Heart left ventricle (tissue), 16 donors: Measurements from ENCODE around the gene ALCAM. TPM values are rescaled to one million over a fixed set of nuclear protein-coding genes. Genes with fewer than 3 reads are reported as not detected.

Source experiments
- ATAC-seq, 4 donors: fragments of 200-7000 bp; cut with Tn5 transposase; one replicate each; pipeline ENCODE4 v1.9.1; 2020 to 2022; ENCODE audit warnings: moderate library complexity in 4 of 4, mild to moderate bottlenecking in 3 of 4, moderate number of reproducible peaks in 1 of 4
- DNase-seq, 5 donors: peaks; one replicate each; pipeline ENCODE4 v3.0.0-alpha.2; 2020
- H3K27ac ChIP-seq, 12 donors: fragments of 200-600 bp; sonication (generic) in 4 of 12; one replicate each; pipeline versions ENCODE4 v1.5.0 to v1.8.0; 2016 to 2022; ENCODE audit warnings: mild to moderate bottlenecking in 2 of 12
- H3K27me3 ChIP-seq, 9 donors: fragments of 200-600 bp; sonication (generic) in 2 of 9; one replicate each; pipeline versions ENCODE4 v1.5.1 to v1.8.0; 2016 to 2022; ENCODE audit warnings: mild to moderate bottlenecking in 3 of 9
- H3K36me3 ChIP-seq, 9 donors: fragments of 200-600 bp; sonication (generic) in 2 of 9; one replicate each; pipeline versions ENCODE4 v1.5.0 to v1.8.0; 2018 to 2022; ENCODE audit warnings: mild to moderate bottlenecking in 2 of 9
- H3K4me1 ChIP-seq, 12 donors: fragments of 200-600 bp; sonication (generic) in 4 of 12; one replicate each; pipeline versions ENCODE4 v1.5.0 to v1.8.0; 2016 to 2022; ENCODE audit warnings: mild to moderate bottlenecking in 3 of 12
- H3K4me3 ChIP-seq, 12 donors: fragments of 200-600 bp; sonication (generic) in 4 of 12; one replicate each; pipeline versions ENCODE4 v1.5.0 to v1.8.0; 2017 to 2022; ENCODE audit warnings: mild to moderate bottlenecking in 9 of 12, moderate library complexity in 4 of 12
- H3K9me3 ChIP-seq, 12 donors: fragments of 200-600 bp; sonication (generic) in 4 of 12; one replicate each; pipeline versions ENCODE4 v1.5.0 to v1.8.0; 2016 to 2022; ENCODE audit warnings: mild to moderate bottlenecking in 1 of 12
- POLR2A ChIP-seq, 2 donors: fragments of 450-650 bp; IDR thresholded peaks; one replicate each; pipeline ENCODE4 v1.6.1; 2017; ENCODE audit warnings: antibody characterized with exemption in 2 of 2, mild to moderate bottlenecking in 2 of 2, moderate library complexity in 2 of 2
- WGBS, 4 donors: extraction: QIAGEN DNeasy Blood & Tissue Kit in 2 of 4; methylation state at CpG; one replicate each; pipeline versions ENCODE4 v1.1.5 to v1.1.7; 2013 to 2018; 5-methylcytosine and 5-hydroxymethylcytosine counted together
- intact Hi-C, 10 donors: fragments of 100-400 bp; cut with DNase I; formaldehyde crosslinking; loops; one replicate each; pipeline versions ENCODE4 v1.11.1 to v1.14.2; 2022
- polyA plus RNA-seq, 2 donors: library from polyadenylated mRNA; stranded (reverse); fragments of 200-250 nt; gene quantifications; one replicate each; pipeline ENCODE4 v1.2.3, GENCODE V29; 2013
- total RNA-seq, 9 donors: library from RNA; depleted of rRNA in 2 of 9; stranded (reverse); fragments of >200 nt in 2 of 9; fragmentation: NEBNext Ultra II Directional in 3 of 9; extraction: Animal tissue kit (Norgen Biotek cat#: 25700) in 3 of 9; gene quantifications; one replicate each; pipeline versions ENCODE4 v1.1.0 to v1.2.4, GENCODE V29; 2016 to 2023
- TF ChIP-seq, protein P1 (sequence below), 12 donors: fragments of 200-600 bp; sonication (generic) in 4 of 12; IDR thresholded peaks; one replicate each; pipeline versions ENCODE4 v1.5.0 to v1.8.0; 2018 to 2022; ENCODE audit warnings: antibody characterized with exemption in 12 of 12, mild to moderate bottlenecking in 5 of 12
- donor health status: ischemic (EF 13 %, LVEDD 7.1; RV severe dilation, severe dysfunction).
- donor health status: healthy with polysubstance abuse.
- donor health status: DM: no; HTN: yes; CAD: no.
- donor health status: DM: no; HTN: no; CAD: no.
- donor health status: ischemic (EF 25% LVEDD 6.9; RV normal size, moderate dysfunction).
- donor health status: ischemic (EF 25% LVEDD 5.7; RV mildly dilated, moderate dysfunction).
- donor health status: healthy.
- donor health status: DM: yes; HTN: yes; CAD: no.
- donor health status: ischemic (EF 35%, LVEDD 5.7; RV mildly dilated, moderate dysfunction).
- donor health status: nonischemic (EF 11% LVEDD 7.7; RV severe dilation, severe dysfunction).
- donor health status: DM: yes; HTN: yes; CAD: no.
- donor health status: PGD.
- donor health status: ischemic (EF 29% LVEDD 5.4; RV normal size, mild dysfunction).
- donor health status: nonischemic (EF 23%, LVEDD 6.1; RV moderate dilation, normal function).

ALCAM gene
- total and polyA plus RNA-seq, 11 donors, result 0.91 to 19.9 (median 5.5) TPM

DNA sequence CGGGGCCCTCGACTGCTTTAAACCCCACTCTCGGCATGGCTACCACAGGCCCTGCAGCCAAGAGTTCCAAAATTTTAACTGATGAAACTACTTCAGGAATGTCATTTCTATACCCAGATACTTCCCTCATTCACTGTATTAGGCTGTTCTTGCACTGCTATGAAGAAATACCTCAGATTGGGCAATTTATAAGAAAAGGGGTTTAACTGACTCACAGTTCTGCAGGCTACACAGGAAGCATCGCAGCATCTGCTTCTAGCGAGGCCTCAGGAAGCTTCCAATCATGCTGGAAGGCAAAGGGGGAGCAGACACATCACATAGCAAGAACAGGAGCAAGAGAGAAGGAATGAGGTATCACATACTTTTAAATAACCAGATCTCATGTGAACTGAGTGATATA is 21.6 kb upstream of the ALCAM start:
- no peak for TF ChIP-seq POLR2A (IDR thresholded peaks at IDR 0.05)
- TF ChIP-seq, protein P1, sequence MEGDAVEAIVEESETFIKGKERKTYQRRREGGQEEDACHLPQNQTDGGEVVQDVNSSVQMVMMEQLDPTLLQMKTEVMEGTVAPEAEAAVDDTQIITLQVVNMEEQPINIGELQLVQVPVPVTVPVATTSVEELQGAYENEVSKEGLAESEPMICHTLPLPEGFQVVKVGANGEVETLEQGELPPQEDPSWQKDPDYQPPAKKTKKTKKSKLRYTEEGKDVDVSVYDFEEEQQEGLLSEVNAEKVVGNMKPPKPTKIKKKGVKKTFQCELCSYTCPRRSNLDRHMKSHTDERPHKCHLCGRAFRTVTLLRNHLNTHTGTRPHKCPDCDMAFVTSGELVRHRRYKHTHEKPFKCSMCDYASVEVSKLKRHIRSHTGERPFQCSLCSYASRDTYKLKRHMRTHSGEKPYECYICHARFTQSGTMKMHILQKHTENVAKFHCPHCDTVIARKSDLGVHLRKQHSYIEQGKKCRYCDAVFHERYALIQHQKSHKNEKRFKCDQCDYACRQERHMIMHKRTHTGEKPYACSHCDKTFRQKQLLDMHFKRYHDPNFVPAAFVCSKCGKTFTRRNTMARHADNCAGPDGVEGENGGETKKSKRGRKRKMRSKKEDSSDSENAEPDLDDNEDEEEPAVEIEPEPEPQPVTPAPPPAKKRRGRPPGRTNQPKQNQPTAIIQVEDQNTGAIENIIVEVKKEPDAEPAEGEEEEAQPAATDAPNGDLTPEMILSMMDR (IDR thresholded peaks at IDR 0.05), result no peak
- Histone ChIP-seq H3K4me3 (no peak overlapping the region), H3K9me3 (no peaks in the 10 kb centered on the region), H3K27ac (no peak overlapping the region), H3K36me3 (no peaks in the 10 kb centered on the region), H3K4me1 (no peaks in the 10 kb centered on the region), H3K27me3 (no peaks in the 10 kb centered on the region)
- ATAC-seq (no peak), DNase-seq (no peak)
- intact Hi-C loops, result no loop called here
- WGBS, 4 donors, result 86 to 92% (median 91%) methylated on average over 5 of the region's 5 CpGs

DNA sequence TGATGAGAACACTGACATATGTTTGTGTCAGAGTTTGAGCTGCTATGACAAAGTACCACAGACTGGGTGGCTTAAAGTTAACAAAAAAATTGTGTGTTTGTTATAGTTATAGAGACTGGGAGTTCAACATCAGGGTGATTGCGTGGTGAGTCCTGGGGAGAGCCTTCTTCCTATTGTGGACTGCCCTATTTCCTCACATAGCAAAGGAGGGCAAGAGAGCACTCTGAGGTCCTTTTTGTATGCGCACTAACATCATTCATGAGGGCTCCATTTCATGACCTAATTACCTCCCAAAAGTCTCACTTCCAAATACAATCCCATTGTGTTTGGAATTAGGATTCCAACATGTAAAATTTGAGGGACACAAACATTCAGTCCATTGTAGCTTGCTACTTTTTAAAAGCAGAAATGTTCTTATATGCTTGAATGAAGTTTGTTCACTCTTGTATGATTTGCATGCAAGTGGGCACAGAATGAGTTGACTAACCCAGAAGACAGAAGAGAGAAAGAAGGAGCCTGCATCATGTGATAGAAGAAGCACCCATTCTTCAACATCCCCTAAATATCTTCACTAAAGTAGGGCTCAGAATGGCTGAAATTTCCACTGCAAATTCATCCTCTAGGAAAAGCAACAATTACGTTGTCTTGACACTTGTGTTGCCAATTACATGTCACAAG is 18.9 kb upstream of the ALCAM start:
- no peak overlapping the region for H3K27ac ChIP-seq
- H3K4me3 ChIP-seq, result no peak overlapping the region
- no peak for ATAC-seq
- DNase-seq, result no peak
- H3K4me1 ChIP-seq, result peaks cover 0 to 6% (median 0%) of the 10 kb centered on the region in 12 donors
- no peak for TF ChIP-seq POLR2A (IDR thresholded peaks at IDR 0.05)
- TF ChIP-seq, protein P1 (IDR thresholded peaks at IDR 0.05), result no peak
- no peaks in the 10 kb centered on the region for H3K9me3 ChIP-seq
- WGBS, 4 donors, result 87 to 93% (median 91%) methylated on average over 3 of the region's 3 CpGs
- intact Hi-C loops, result no loop called here
- peaks cover 0 to 12% (median 3%) of the 10 kb centered on the region in 9 donors for H3K27me3 ChIP-seq
- no peaks in the 10 kb centered on the region for H3K36me3 ChIP-seq

DNA sequence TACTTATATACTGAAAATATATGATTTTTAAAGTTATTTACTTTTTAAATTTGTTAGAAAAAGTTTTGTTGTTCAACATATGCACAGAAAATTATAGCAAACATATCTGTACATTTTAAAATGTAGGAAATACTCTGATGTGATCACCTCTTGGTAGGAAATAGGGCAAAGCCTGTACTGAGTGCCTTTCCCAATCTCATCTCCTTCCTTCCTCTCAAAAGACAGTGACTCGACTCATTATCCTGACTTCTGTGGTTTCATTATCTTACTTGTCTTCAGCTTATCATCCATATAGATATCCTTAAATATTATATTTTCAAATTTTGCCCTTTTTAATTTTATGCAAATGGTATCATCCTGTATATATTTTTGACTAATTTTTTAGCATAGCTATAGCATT is 18.4 kb upstream of the ALCAM start:
- no peak for ATAC-seq

DNA sequence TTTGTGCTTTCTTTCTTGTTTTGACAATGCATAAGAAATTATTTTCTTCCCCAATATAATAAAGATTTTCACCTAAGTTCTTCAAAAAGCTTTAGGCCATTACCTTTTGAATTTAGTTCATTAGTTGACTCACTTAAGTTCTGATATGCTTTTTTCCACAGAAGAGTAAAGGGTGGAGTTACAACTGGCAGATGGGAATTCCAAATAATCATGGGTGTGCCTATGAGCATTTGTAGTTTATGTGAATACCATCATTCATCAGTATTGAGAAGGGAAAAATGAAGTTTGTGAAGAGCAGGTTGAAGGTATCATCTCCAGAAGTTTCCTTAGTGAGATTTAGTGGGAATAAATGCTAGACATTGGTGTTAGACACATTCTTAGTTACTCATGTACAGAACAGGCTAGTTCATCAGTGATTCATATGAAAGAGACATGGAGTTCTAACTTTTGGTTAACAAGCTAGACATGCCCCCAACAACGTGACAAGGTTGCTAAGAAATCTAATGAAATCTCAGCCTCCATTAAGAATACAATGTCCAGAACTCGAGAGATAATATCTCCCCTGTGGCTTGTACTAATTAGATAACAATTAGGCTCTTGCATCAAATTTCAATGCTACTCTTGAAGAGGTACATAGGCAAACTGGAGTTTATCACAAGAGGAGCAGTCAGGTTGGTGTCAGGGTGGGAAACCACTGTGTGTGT is 16.9 kb upstream of the ALCAM start:
- Histone ChIP-seq H3K9me3 (no peaks in the 10 kb centered on the region), H3K4me1 (peaks cover 0 to 23% (median 0%) of the 10 kb centered on the region in 12 donors), H3K27me3 (peaks cover 0 to 29% (median 12%) of the 10 kb centered on the region in 9 donors), H3K36me3 (no peaks in the 10 kb centered on the region), H3K27ac (no peak overlapping the region), H3K4me3 (no peak overlapping the region)
- ATAC-seq (no peak), DNase-seq (no peak)
- TF ChIP-seq, protein P1 (IDR thresholded peaks at IDR 0.05), result no peak
- no peak for TF ChIP-seq POLR2A (IDR thresholded peaks at IDR 0.05)
- WGBS, 4 donors, result 30 to 62% (median 50%) methylated on average over 2 of the region's 2 CpGs
- intact Hi-C loops, result no loop called here

More for the DNA sequence above, 18.4 kb upstream of the ALCAM start:
- 31 to 53% (median 38%) methylated on average over 1 of the region's 1 CpG for WGBS, 4 donors
- Histone ChIP-seq H3K27me3 (peaks cover 0 to 17% (median 5%) of the 10 kb centered on the region in 9 donors), H3K27ac (no peak overlapping the region), H3K36me3 (no peaks in the 10 kb centered on the region), H3K4me3 (no peak overlapping the region), H3K9me3 (no peaks in the 10 kb centered on the region), H3K4me1 (peaks cover 0 to 10% (median 0%) of the 10 kb centered on the region in 12 donors)
- no peak for DNase-seq
- intact Hi-C loops, result no loop called here
- TF ChIP-seq POLR2A (IDR thresholded peaks at IDR 0.05), result no peak
- TF ChIP-seq, protein P1 (IDR thresholded peaks at IDR 0.05), result no peak
